ENCODE measurements around the gene SLC7A10. TPM values are rescaled to one million over a fixed set of nuclear protein-coding genes. Genes with fewer than 3 reads are reported as not detected.
A peak's percentile ranks its signal among the peaks of the same experiment; 100 is the strongest.
"Not testable (repeated sequence)": the region's sequence is repeated elsewhere in the genome, so short reads cannot be mapped to it uniquely, and the experiment has no call there.

The SLC7A10 gene
- total RNA-seq, 3 donors from 2014 or later, result 6.9 to 8.8 TPM; not detected in 1

- no peaks in the 10 kb centered on the region for H3K27me3 ChIP-seq
- intact Hi-C loops (cut with DNase I; ENCODE audit: low total_unique reads), result no loop called here
- TF ChIP-seq POLR2A (IDR thresholded peaks at IDR 0.05), result no peak
- no peak for TF ChIP-seq POLR2AphosphoS5 (IDR thresholded peaks at IDR 0.05)
- TF ChIP-seq CTCF (IDR thresholded peaks at IDR 0.05), result no peak
- no peaks in the 10 kb centered on the region for H3K36me3 ChIP-seq
- peak overlapping the region; percentile 28 to 97 (median 71) for H3K4me3 ChIP-seq
- peaks cover 0 to 8% of the 10 kb centered on the region in 2 donors for H3K4me1 ChIP-seq
- peak overlapping the region in 1 of 2 donors; percentile 55 for H3K27ac ChIP-seq
- H3K9me3 ChIP-seq, result no peaks in the 10 kb centered on the region
- DNase-seq (ENCODE audit: low spot score in 2 of 2), result no peak
Observed at GRCh38 chr19:33193269-33193864, 32.3 kb downstream of the SLC7A10 start.

- no peak for TF ChIP-seq POLR2A (IDR thresholded peaks at IDR 0.05)
- TF ChIP-seq POLR2AphosphoS5 (IDR thresholded peaks at IDR 0.05), result no peak
- no peak for TF ChIP-seq CTCF (IDR thresholded peaks at IDR 0.05)
- H3K27ac ChIP-seq, result no peak overlapping the region
- H3K9me3 ChIP-seq, result no peaks in the 10 kb centered on the region
- H3K4me1 ChIP-seq, result peaks cover 0 to 8% of the 10 kb centered on the region in 2 donors
- H3K36me3 ChIP-seq, result no peaks in the 10 kb centered on the region
- intact Hi-C loops (cut with DNase I; ENCODE audit: low total_unique reads), result no loop called here
- DNase-seq (ENCODE audit: low spot score in 2 of 2), result no peak
- H3K27me3 ChIP-seq, result no peaks in the 10 kb centered on the region
- no peak overlapping the region for H3K4me3 ChIP-seq
Observed at GRCh38 chr19:33192010-33192409, 33.6 kb downstream of the SLC7A10 start.

GRCh38 chr19:33191501-33191900 is 34.1 kb downstream of the SLC7A10 start:
- TF ChIP-seq POLR2AphosphoS5 (IDR thresholded peaks at IDR 0.05) (no peak), POLR2A (IDR thresholded peaks at IDR 0.05) (no peak), CTCF (IDR thresholded peaks at IDR 0.05) (no peak)
- intact Hi-C loops (cut with DNase I; ENCODE audit: low total_unique reads), result no loop called here
- no peak overlapping the region for H3K4me3 ChIP-seq
- no peak overlapping the region for H3K27ac ChIP-seq
- no peaks in the 10 kb centered on the region for H3K27me3 ChIP-seq
- H3K36me3 ChIP-seq, result no peaks in the 10 kb centered on the region
- H3K9me3 ChIP-seq, result no peaks in the 10 kb centered on the region
- DNase-seq (ENCODE audit: low spot score in 2 of 2), result no peak
- H3K4me1 ChIP-seq, result peaks cover 0 to 8% of the 10 kb centered on the region in 2 donors

GRCh38 chr19:33191092-33191491 is 34.6 kb downstream of the SLC7A10 start:
- H3K4me3 ChIP-seq; H3K9me3 ChIP-seq; DNase-seq (ENCODE audit: low spot score in 2 of 2); H3K27ac ChIP-seq; H3K4me1 ChIP-seq; intact Hi-C loops (cut with DNase I; ENCODE audit: low total_unique reads); H3K27me3 ChIP-seq; H3K36me3 ChIP-seq: not testable (repeated sequence)

- Histone ChIP-seq H3K9me3 (no peaks in the 10 kb centered on the region), H3K27me3 (no peaks in the 10 kb centered on the region), H3K4me3 (no peak overlapping the region), H3K4me1 (no peaks in the 10 kb centered on the region), H3K27ac (no peak overlapping the region), H3K36me3 (no peaks in the 10 kb centered on the region)
- DNase-seq (ENCODE audit: low spot score in 2 of 2), result no peak
- intact Hi-C loops (cut with DNase I; ENCODE audit: low total_unique reads), result no loop called here
- TF ChIP-seq CTCF (IDR thresholded peaks at IDR 0.05), result no peak
- TF ChIP-seq POLR2A (IDR thresholded peaks at IDR 0.05), result no peak
- no peak for TF ChIP-seq POLR2AphosphoS5 (IDR thresholded peaks at IDR 0.05)
Observed at GRCh38 chr19:33189453-33189852, 36.2 kb downstream of the SLC7A10 start.

- intact Hi-C loops (cut with DNase I; ENCODE audit: low total_unique reads), result no loop called here
- DNase-seq (ENCODE audit: low spot score in 2 of 2), result no peak
- H3K27ac ChIP-seq, result no peak overlapping the region
- H3K4me3 ChIP-seq, result no peak overlapping the region
- no peaks in the 10 kb centered on the region for H3K27me3 ChIP-seq
- no peak for TF ChIP-seq POLR2AphosphoS5 (IDR thresholded peaks at IDR 0.05)
- no peak for TF ChIP-seq CTCF (IDR thresholded peaks at IDR 0.05)
- TF ChIP-seq POLR2A (IDR thresholded peaks at IDR 0.05), result no peak
- no peaks in the 10 kb centered on the region for H3K36me3 ChIP-seq
- H3K9me3 ChIP-seq, result no peaks in the 10 kb centered on the region
- no peaks in the 10 kb centered on the region for H3K4me1 ChIP-seq
Observed at GRCh38 chr19:33187183-33187540, 38.5 kb downstream of the SLC7A10 start.

Measured in breast epithelium (tissue), 4 donors.